K562 (cell line): ENCODE measurements around the gene UBR4. TPM values are rescaled to one million over a fixed set of nuclear protein-coding genes. Genes with fewer than 3 reads are reported as not detected.

Source experiments
- ARID2 ChIP-seq: fragments of 450-650 bp; IDR thresholded peaks from 2 replicates; pipeline ENCODE4 v1.6.1; 2017; ENCODE audit warnings: antibody characterized with exemption, mild to moderate bottlenecking
- ARID3A ChIP-seq: IDR thresholded peaks from 2 replicates; pipeline ENCODE4 v1.6.1; 2012; ENCODE audit warnings: low read depth, low read length, improper control_type of control experiment, borderline replicate concordance
- CCAR2 ChIP-seq: fragments of 200-400 bp; formaldehyde crosslinking; IDR thresholded peaks from 2 replicates; pipeline ENCODE4 v1.6.1; 2017; ENCODE audit warnings: mild to moderate bottlenecking, low read depth, low read length
- EP400 ChIP-seq: fragments of 450-650 bp; IDR thresholded peaks from 2 replicates; pipeline ENCODE4 v1.6.1; 2017; ENCODE audit warnings: antibody characterized with exemption, mild to moderate bottlenecking, moderate library complexity
- ESRRA ChIP-seq: fragments of 450-650 bp; IDR thresholded peaks from 2 replicates; pipeline ENCODE4 v1.6.1; 2014; ENCODE audit warnings: low read depth, mild to moderate bottlenecking, moderate library complexity, borderline replicate concordance
- HDAC8 ChIP-seq: fragments of 450-650 bp; IDR thresholded peaks from 2 replicates; pipeline ENCODE4 v1.6.1; 2016; ENCODE audit warnings: mild to moderate bottlenecking, missing genetic modification characterization, moderate library complexity, missing compliant biosample characterization
- LCOR ChIP-seq: sonication (generic); formaldehyde crosslinking; IDR thresholded peaks from 2 replicates; pipeline ENCODE4 v1.8.0; 2022; ENCODE audit warnings: mild to moderate bottlenecking, missing genetic modification reagents
- MCM5 ChIP-seq: fragments of 450-650 bp; IDR thresholded peaks from 2 replicates; pipeline ENCODE4 v1.6.1; 2016; ENCODE audit warnings: low read depth
- NCOA6 ChIP-seq: fragments of 450-650 bp; IDR thresholded peaks from 2 replicates; pipeline ENCODE4 v1.6.1; 2017; ENCODE audit warnings: mild to moderate bottlenecking
- NFATC3 ChIP-seq: fragments of 450-650 bp; IDR thresholded peaks from 2 replicates; pipeline ENCODE4 v1.6.1; 2017; ENCODE audit warnings: mild to moderate bottlenecking
- SAP30 ChIP-seq: fragments of 200-600 bp; sonication (generic); IDR thresholded peaks from 2 replicates; pipeline ENCODE4 v1.6.1; 2012; ENCODE audit warnings: borderline replicate concordance, low read depth, mild to moderate bottlenecking, moderate library complexity, low read length, control low read depth, inconsistent platforms; ENCODE audit not compliant: insufficient read depth, poor library complexity, severe bottlenecking
- SP1 ChIP-seq: sonication (generic); formaldehyde crosslinking; IDR thresholded peaks from 2 replicates; pipeline ENCODE4 v1.8.1; 2022; ENCODE audit warnings: mild to moderate bottlenecking, missing genetic modification reagents
- TAF15 ChIP-seq: fragments of 200-400 bp; formaldehyde crosslinking; IDR thresholded peaks from 2 replicates; pipeline ENCODE4 v1.6.1; 2017; ENCODE audit warnings: mild to moderate bottlenecking, low read depth, low read length, moderate library complexity
- TCF3 ChIP-seq: sonication (generic); formaldehyde crosslinking; IDR thresholded peaks from 2 replicates; pipeline ENCODE4 v1.4.0; 2020; ENCODE audit warnings: mild to moderate bottlenecking, missing genetic modification reagents
- U2AF2 ChIP-seq: fragments of 200-400 bp; formaldehyde crosslinking; optimal IDR thresholded peaks from 2 replicates; pipeline ENCODE3; 2017; ENCODE audit warnings: low read depth, mild to moderate bottlenecking, low read length
- ZBTB7A ChIP-seq: IDR thresholded peaks from 2 replicates; pipeline ENCODE4 v1.6.1; 2011; ENCODE audit warnings: low read depth, mild to moderate bottlenecking, low read length, moderate library complexity, borderline replicate concordance; ENCODE audit not compliant: control insufficient read depth
- ZEB2 ChIP-seq: fragments of 450-650 bp; IDR thresholded peaks from 2 replicates; pipeline ENCODE4 v1.6.1; 2016
- ZNF324 ChIP-seq: fragments of 250-450 bp; sonication (Bioruptor Pico); IDR thresholded peaks from 2 replicates; pipeline ENCODE4 v1.4.0; 2020; ENCODE audit warnings: mild to moderate bottlenecking
- ZNF551 ChIP-seq: fragments of 250-450 bp; sonication (Bioruptor Pico); IDR thresholded peaks from 2 replicates; pipeline ENCODE4 v1.5.0; 2021; ENCODE audit warnings: mild to moderate bottlenecking, moderate library complexity
- ZNF639 ChIP-seq, 2 experiments: fragments of 200-800 bp in 1 of 2; sonication (Bioruptor generic) in 1 of 2; sonication (generic) in 1 of 2; formaldehyde crosslinking in 1 of 2; IDR thresholded peaks in 1 of 2; conservative IDR thresholded peaks in 1 of 2; 2 replicates each; pipeline versions ENCODE4 v1.5.0 to v1.6.1; 2016 to 2020; ENCODE audit warnings: missing compliant biosample characterization in 1 of 2, missing genetic modification characterization in 1 of 2, missing genetic modification reagents in 1 of 2
- polyA plus RNA-seq, 8 experiments: library from polyadenylated mRNA; depleted of rRNA in 4 of 8; stranded (reverse) in 5 of 8; unstranded in 3 of 8; fragments of >200 nt; fragmentation: Nextera tagmentation in 2 of 8; fragmentation: Illumina TruSeq in 1 of 8; extraction: Ambion mirVana in 2 of 8; extraction: Trizol in 1 of 8; gene quantifications; 2 replicates each; pipeline versions ENCODE4 v1.2.1 to v1.2.3, GENCODE V29; 2011 to 2014; ENCODE audit warnings: inconsistent platforms in 1 of 8, missing spikeins in 1 of 8
- total RNA-seq, 7 experiments: library from RNA; depleted of rRNA in 6 of 7; stranded (reverse); fragments of >200 nt in 6 of 7; fragmentation: Illumina TruSeq in 2 of 7; extraction: Trizol in 2 of 7; gene quantifications; 2 replicates each; pipeline versions ENCODE4 v1.2.1 to v1.2.3, GENCODE V29; 2011 to 2021; ENCODE audit warnings: low replicate concordance in 1 of 7
- TF ChIP-seq, protein P1 (sequence below): sonication (generic); formaldehyde crosslinking; IDR thresholded peaks from 2 replicates; pipeline ENCODE4 v1.8.1; 2023; ENCODE audit warnings: mild to moderate bottlenecking, missing genetic modification reagents, moderate library complexity
- TF ChIP-seq, protein P2 (sequence below): fragments of 250-450 bp; sonication (Bioruptor Pico); IDR thresholded peaks from 2 replicates; pipeline ENCODE4 v1.5.0; 2020; ENCODE audit warnings: mild to moderate bottlenecking, borderline replicate concordance

The UBR4 gene
- total and polyA plus RNA-seq, 9 of the 15 experiments (the other 6 are each of a cell fraction or from before 2014, with no cell fraction given): 55.4 to 277 (median 123) TPM

GRCh38 chr1:19209990-19210771 lies at the start of gene UBR4 (continued):
- peak; percentile 77 for TF ChIP-seq ZBTB7A
- TF ChIP-seq ARID2: no peak; the same call in 1 of the 2 replicates
- TF ChIP-seq ZEB2: peak; percentile 59
- TF ChIP-seq, protein P1, sequence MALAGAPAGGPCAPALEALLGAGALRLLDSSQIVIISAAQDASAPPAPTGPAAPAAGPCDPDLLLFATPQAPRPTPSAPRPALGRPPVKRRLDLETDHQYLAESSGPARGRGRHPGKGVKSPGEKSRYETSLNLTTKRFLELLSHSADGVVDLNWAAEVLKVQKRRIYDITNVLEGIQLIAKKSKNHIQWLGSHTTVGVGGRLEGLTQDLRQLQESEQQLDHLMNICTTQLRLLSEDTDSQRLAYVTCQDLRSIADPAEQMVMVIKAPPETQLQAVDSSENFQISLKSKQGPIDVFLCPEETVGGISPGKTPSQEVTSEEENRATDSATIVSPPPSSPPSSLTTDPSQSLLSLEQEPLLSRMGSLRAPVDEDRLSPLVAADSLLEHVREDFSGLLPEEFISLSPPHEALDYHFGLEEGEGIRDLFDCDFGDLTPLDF (CRISPR knock-in tag): peak; percentile 85
- peak; percentile 76; the same call in 1 of the 2 replicates for TF ChIP-seq HDAC8 (tag)
- no peak for TF ChIP-seq ARID3A
- TF ChIP-seq NFATC3: no peak
- no peak for TF ChIP-seq MCM5
- TF ChIP-seq ESRRA: peak; percentile 99
- TF ChIP-seq ZNF639 (CRISPR knock-in tag; conservative IDR thresholded peaks at IDR 0.05 in 1 of 2, IDR thresholded peaks at IDR 0.05 in 1 of 2): peak in 1 of 2 experiments; percentile 99; a peak in 2 of 4 replicates
- 0 out of 2 replicates have a peak, but pooled peaks have one; percentile 34 for TF ChIP-seq ZNF324 (CRISPR knock-in tag)
- peak; percentile 95 for TF ChIP-seq EP400
- TF ChIP-seq, protein P2, sequence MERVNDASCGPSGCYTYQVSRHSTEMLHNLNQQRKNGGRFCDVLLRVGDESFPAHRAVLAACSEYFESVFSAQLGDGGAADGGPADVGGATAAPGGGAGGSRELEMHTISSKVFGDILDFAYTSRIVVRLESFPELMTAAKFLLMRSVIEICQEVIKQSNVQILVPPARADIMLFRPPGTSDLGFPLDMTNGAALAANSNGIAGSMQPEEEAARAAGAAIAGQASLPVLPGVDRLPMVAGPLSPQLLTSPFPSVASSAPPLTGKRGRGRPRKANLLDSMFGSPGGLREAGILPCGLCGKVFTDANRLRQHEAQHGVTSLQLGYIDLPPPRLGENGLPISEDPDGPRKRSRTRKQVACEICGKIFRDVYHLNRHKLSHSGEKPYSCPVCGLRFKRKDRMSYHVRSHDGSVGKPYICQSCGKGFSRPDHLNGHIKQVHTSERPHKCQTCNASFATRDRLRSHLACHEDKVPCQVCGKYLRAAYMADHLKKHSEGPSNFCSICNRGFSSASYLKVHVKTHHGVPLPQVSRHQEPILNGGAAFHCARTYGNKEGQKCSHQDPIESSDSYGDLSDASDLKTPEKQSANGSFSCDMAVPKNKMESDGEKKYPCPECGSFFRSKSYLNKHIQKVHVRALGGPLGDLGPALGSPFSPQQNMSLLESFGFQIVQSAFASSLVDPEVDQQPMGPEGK: no peak
- TF ChIP-seq SAP30: peak; percentile 62
- TF ChIP-seq NCOA6: no peak
- TF ChIP-seq ZNF551 (CRISPR knock-in tag): no peak
- TF ChIP-seq CCAR2: no peak
- peak; percentile 4 for TF ChIP-seq TCF3 (CRISPR knock-in tag)
- TF ChIP-seq LCOR: no peak; the same call in 1 of the 2 replicates
- no peak for TF ChIP-seq U2AF2
- peak; percentile 91 for TF ChIP-seq SP1 (CRISPR knock-in tag)
- no peak for TF ChIP-seq TAF15
